ENCODE data around the gene OR2C1. TPM values are rescaled to one million over a fixed set of nuclear protein-coding genes. Genes with fewer than 3 reads are reported as not detected.

Gene OR2C1
- total RNA-seq, 1 donor from 2014 or later, result not detected

GRCh38 chr16:3317315-3317999 is 38.2 kb upstream of the OR2C1 start:
- FAIRE-seq, result no peak
- H3K36me3 ChIP-seq (ENCODE audit: insufficient read depth, low read length), result peaks cover 47% of the 10 kb centered on the region
- H3K79me2 ChIP-seq (ENCODE audit: insufficient read depth, low read length), result no peaks in the 10 kb centered on the region
- peak; percentile 18 for DNase-seq (ENCODE audit: low read depth)
- no peaks in the 10 kb centered on the region for H3K27me3 Mint-ChIP-seq (ENCODE audit: low read depth, unreplicated experiment)
- peaks cover 73% of the 10 kb centered on the region for H3K9me3 ChIP-seq (ENCODE audit: insufficient read depth, low read depth, low read length)
- no peak overlapping the region for H3K4me3 Mint-ChIP-seq (ENCODE audit: unreplicated experiment)
- H3K4me3 ChIP-seq (ENCODE audit: insufficient read depth, low read depth, low read length), result no peak overlapping the region
- H3K9me3 Mint-ChIP-seq (ENCODE audit: unreplicated experiment), result peaks cover 70% of the 10 kb centered on the region
- no peak overlapping the region for H3K4me2 ChIP-seq (ENCODE audit: low read length)
- no peak overlapping the region for H3K9ac ChIP-seq (ENCODE audit: low read length)
- TF ChIP-seq, protein P1, sequence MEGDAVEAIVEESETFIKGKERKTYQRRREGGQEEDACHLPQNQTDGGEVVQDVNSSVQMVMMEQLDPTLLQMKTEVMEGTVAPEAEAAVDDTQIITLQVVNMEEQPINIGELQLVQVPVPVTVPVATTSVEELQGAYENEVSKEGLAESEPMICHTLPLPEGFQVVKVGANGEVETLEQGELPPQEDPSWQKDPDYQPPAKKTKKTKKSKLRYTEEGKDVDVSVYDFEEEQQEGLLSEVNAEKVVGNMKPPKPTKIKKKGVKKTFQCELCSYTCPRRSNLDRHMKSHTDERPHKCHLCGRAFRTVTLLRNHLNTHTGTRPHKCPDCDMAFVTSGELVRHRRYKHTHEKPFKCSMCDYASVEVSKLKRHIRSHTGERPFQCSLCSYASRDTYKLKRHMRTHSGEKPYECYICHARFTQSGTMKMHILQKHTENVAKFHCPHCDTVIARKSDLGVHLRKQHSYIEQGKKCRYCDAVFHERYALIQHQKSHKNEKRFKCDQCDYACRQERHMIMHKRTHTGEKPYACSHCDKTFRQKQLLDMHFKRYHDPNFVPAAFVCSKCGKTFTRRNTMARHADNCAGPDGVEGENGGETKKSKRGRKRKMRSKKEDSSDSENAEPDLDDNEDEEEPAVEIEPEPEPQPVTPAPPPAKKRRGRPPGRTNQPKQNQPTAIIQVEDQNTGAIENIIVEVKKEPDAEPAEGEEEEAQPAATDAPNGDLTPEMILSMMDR (IDR thresholded peaks at IDR 0.05; ENCODE audit: insufficient read depth, low read depth, low read length), result no peak
- no peak for TF ChIP-seq EZH2 (IDR thresholded peaks at IDR 0.05; ENCODE audit: insufficient read depth, low read length)
- H3K27ac Mint-ChIP-seq (ENCODE audit: unreplicated experiment), result no peak overlapping the region
- H3K27ac ChIP-seq (ENCODE audit: low read depth, low read length), result no peak overlapping the region
- peaks cover 67% of the 10 kb centered on the region for H3K36me3 Mint-ChIP-seq (ENCODE audit: low read depth, unreplicated experiment)
- H3K4me1 ChIP-seq (ENCODE audit: insufficient read depth, low read length), result no peaks in the 10 kb centered on the region
- no peaks in the 10 kb centered on the region for H4K20me1 ChIP-seq (ENCODE audit: insufficient read depth, low read length)
- H3K4me1 Mint-ChIP-seq (ENCODE audit: low read depth, unreplicated experiment), result no peaks in the 10 kb centered on the region
- no peak overlapping the region for H2AFZ ChIP-seq (ENCODE audit: low read depth, low read length)
- no peaks in the 10 kb centered on the region for H3K27me3 ChIP-seq (ENCODE audit: insufficient read depth, low read length)

DNA sequence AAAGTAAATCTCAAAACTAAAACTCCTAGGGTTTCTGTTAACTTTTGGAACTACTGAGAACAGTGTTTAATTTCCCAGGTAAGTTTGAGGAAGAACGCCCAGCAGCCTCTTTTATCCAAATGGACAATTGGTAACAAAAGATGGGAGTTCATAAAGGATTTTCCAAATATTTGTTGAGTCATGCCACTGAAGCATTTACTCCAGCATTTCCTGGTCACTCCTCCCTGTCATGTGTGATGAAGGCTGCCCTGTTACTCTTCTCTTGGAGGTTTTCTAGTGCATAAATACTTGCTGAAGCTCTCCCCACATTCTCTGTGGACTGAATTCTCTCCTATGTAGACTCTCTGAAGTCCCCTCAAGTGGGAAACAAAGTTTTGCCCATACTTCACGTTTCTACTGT is 33.9 kb upstream of the OR2C1 start:
- no peak for FAIRE-seq
- peaks cover 43% of the 10 kb centered on the region for H3K9me3 Mint-ChIP-seq (ENCODE audit: unreplicated experiment)
- peaks cover 47% of the 10 kb centered on the region for H3K9me3 ChIP-seq (ENCODE audit: insufficient read depth, low read depth, low read length)

More for the DNA sequence above, 33.9 kb upstream of the OR2C1 start:
- no peak overlapping the region for H3K27ac Mint-ChIP-seq (ENCODE audit: unreplicated experiment)
- Histone ChIP-seq H4K20me1 (ENCODE audit: insufficient read depth, low read length) (no peaks in the 10 kb centered on the region), H3K27ac (ENCODE audit: low read depth, low read length) (no peak overlapping the region), H2AFZ (ENCODE audit: low read depth, low read length) (no peak overlapping the region), H3K27me3 (ENCODE audit: insufficient read depth, low read length) (no peaks in the 10 kb centered on the region), H3K4me1 (ENCODE audit: insufficient read depth, low read length) (no peaks in the 10 kb centered on the region), H3K9ac (ENCODE audit: low read length) (no peak overlapping the region), H3K4me3 (ENCODE audit: insufficient read depth, low read depth, low read length) (no peak overlapping the region), H3K4me2 (ENCODE audit: low read length) (no peak overlapping the region), H3K36me3 (ENCODE audit: insufficient read depth, low read length) (peaks cover 15% of the 10 kb centered on the region), H3K79me2 (ENCODE audit: insufficient read depth, low read length) (no peaks in the 10 kb centered on the region)
- H3K4me1 Mint-ChIP-seq (ENCODE audit: low read depth, unreplicated experiment), result no peaks in the 10 kb centered on the region
- DNase-seq (ENCODE audit: low read depth), result no peak
- H3K4me3 Mint-ChIP-seq (ENCODE audit: unreplicated experiment), result no peak overlapping the region
- no peak for TF ChIP-seq EZH2 (IDR thresholded peaks at IDR 0.05; ENCODE audit: insufficient read depth, low read length)
- TF ChIP-seq, protein P1 (IDR thresholded peaks at IDR 0.05; ENCODE audit: insufficient read depth, low read depth, low read length), result no peak
- peaks cover 2% of the 10 kb centered on the region for H3K27me3 Mint-ChIP-seq (ENCODE audit: low read depth, unreplicated experiment)
- peaks cover 29% of the 10 kb centered on the region for H3K36me3 Mint-ChIP-seq (ENCODE audit: low read depth, unreplicated experiment)

Measured in astrocyte (in vitro differentiated cells and primary cell).